ENCODE data around the gene APOA4.

The APOA4 gene

DNA sequence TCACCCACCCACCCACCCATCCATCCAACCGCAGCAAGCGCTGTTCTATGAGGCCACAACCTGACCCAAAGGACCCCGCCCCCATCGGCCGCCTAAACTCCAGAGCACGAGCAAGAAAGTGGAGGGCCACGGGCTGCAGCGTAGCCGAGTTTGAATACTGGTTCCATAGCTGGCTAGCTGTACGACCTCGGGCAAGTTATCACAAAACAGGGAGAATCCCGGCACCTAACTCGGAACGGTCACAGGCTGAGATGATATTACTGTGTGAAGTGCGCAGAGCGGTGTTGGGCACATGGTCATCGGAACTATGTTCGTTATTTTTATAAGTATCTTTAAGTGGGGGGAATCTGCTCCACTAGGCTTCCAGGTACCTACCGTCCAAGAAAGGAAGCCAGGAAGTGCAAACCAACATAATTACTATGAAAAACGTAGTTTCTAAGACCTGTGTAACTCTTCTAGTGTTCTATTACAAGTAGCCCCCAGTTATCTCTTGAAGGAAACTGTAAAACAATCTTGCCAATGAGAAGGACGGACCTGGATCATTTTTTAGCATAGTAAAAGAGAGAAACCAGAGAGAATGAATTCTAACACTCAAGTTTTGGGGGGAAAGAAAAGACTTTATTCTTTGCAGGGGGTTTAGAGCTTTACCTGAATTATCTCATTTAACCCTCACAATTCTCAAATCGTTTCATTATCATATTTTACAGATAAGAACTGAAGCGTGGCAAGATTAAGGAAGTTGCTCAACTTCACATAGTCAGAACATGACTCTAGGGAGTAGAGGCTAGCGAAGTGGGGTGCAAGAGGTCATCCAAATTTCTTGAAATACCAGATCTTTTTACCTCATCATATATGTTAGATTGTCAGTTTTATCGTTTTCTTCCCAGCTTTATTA is 49.7 kb downstream of the APOA4 start:
- no peak for FAIRE-seq

DNA sequence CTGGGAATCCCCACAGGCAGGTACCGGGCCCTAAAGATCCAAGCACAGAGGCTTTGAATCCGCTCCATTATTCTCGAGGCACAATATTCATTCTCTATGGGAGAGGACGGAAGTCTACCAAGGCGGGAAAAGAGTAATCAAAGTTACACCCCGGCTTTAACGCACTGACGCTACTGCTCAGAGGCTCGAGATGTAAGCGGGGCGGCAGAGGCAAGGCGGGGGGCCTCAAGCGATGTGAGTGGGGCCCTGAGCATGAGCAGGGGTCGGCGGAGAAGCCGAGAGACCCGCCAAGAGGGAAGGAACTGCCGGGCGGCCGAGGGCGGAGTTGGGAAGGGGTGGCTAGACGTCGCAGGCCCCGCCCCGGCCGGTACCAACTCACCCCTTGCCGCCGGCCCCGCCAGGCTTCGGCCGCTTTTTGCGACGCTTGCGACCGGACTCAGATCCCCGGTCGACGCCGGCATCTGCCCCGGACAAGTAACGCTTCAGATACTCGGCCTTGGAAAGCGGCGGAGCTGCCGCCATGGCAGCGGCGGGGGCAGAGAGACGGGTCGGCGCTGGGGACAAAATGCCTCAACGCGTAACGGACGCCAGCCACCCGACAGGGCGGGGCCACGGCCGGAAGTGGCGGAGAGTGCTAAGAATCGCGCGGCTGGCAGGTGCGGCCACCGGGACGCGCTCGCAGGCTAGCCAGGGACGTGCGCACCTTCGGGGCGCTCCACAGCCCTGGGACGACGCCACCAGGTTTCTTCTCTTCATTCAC is 50.5 kb downstream of the APOA4 start, which contains the start of gene BUD13:
Gene BUD13, minus strand, starts transcription at position 545 of the 760 bp plus-strand sequence. Its CDS starts 23 bp downstream, at position 522.
- FAIRE-seq: no peak

GRCh38 chr11:116771935-116772334 is 51.2 kb downstream of the APOA4 start:
- FAIRE-seq: no peak

All from islet of Langerhans (tissue), 1 donor.